ENCODE measurements around the gene DDX25.
"Not testable (repeated sequence)": the region's sequence is repeated elsewhere in the genome, so short reads cannot be mapped to it uniquely, and the experiment has no call there.

The DDX25 gene

GRCh38 chr11:125903711-125904659, at the start of gene DDX25:
Gene DDX25, plus strand, starts transcription at chr11:125904508. Its CDS starts 10 bp downstream, at chr11:125904518.
- no peak for DNase-seq

- not testable (repeated sequence) for DNase-seq
Measured at GRCh38 chr11:125857670-125858069, 46.6 kb upstream of the DDX25 start.

DNA sequence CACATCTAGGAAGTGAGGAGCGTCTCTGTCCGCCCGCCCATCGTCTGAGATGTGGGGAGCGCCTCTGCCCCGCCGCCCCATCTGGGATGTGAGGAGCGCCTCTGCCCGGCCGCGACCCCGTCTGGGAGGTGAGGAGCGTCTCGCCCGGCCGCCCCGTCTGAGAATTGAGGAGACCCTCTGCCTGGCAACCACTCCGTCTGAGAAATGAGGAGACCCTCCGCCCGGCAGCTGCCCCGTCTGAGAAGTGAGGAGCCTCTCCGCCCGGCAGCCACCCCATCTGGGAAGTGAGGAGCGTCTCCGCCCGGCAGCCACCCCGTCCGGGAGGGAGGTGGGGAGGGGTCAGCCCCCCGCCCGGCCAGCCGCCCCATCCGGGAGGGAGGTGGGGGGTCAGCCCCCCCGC, 41.5 kb upstream of the DDX25 start:
- not testable (repeated sequence) for DNase-seq

DNA sequence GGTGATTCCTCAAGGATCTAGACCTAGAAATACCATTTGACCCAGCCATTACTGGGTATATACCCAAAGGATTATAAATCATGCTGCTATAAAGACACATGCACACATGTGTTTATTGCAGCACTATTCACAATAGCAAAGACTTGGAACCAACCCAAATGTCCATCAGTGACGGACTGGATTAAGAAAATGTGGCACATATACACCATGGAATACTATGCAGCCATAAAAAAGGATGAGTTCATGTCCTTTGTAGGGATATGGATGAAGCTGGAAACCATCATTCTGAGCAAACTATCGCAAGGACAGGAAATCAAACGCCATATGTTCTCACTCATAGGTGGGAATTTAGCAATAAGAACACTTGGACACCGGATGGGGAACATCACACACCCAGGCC, 39.0 kb upstream of the DDX25 start:
- DNase-seq: not testable (repeated sequence)

GRCh38 chr11:125869521-125869920, 34.8 kb upstream of the DDX25 start:
- no peak for DNase-seq

DNA sequence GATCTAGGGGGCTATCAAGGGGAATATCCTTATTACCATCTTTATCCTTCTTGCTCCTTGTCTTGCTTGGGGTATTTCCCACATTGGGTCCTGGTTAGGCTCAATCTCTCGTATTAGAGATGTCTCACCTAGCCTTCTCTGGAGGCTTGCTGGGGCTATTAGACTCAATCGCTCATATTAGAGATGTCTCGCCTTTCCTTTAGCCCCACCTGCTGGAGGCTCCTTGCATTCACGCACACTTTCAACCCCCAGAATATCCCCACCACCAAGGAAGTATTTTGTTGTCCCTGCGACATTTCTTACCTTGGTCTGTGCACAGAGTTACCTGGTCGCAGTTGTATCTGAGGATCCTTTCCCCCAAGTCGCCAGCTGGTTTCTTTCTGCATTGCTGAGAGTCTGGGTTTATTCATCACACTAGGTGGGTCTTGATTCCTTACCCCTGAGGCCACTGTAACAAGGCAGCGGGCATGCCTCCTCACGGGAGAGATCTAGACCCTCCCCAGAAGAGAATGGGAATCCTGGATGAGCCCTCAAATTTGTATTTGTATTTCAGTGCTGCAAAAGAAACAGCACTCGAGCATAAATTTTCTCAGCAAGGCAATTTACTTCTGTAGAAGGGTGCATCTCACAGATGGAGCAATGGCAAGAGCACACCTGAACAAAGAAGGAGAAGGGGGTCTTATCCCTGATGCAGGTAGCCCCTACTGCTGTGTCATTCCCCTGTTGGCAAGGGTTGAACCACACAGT, 32.7 kb upstream of the DDX25 start:
- DNase-seq: no peak

GRCh38 chr11:125872138-125872491, 32.2 kb upstream of the DDX25 start:
- no peak for DNase-seq

DNA sequence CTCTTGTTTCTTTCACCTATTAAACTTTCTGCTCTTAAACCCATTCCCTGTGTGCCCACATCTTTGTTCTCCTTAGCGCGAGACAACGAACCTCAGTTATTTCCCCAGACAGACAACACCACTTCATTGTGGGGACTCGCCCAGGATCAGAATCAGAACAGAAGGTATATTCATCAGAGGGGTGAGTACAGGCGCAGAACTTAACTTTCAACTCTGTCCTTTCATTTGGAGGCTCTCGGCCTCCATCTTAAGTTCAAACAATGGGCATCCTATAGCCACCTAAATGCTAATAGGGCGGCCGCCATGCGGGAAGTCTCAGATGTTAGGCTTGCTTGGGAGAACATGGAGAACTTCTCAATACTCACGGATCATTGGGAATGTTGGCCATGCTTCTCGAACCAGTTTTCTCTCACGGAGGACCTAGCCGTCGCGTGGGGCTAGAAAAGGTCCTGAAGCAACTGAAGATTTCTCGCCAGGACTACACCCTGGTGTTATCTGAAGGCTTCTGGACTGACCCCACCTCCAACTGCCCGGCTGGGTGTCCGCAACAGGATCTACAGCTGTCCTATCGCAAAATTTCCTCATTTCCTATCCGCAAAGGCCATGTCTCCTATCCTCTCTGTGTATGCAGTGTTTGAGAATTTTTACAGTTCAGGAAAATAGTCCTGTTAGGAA, 30.3 kb upstream of the DDX25 start:
- DNase-seq: no peak

DNA sequence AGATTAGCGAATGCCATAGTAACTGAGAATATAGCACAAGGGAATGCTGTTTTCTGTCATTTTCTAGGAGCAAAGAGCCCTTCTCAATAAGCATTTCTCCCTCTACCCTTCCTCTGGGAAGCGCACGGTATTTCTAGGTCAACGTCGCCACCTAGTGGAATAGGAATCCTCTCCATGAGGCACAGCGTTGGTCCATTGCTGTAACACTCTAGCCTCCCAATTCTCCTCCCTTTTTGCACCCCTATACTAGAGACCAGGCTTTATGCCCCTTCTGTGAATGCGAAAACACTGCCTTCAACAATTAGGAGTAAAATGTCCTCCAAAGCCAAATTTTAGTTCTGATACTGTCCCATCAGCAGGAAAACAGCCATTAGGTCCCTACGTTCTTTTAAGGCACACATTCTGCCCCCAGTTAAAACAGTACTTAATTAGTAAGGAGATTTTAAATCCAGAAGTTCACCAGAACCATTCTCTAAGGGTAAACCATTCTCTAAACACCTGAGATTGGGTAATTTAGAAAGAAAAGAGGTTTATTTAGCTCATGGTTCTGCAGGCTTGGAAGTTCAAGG, 29.7 kb upstream of the DDX25 start:
- no peak for DNase-seq

- DNase-seq: no peak
Measured at GRCh38 chr11:125881291-125881690, 23.0 kb upstream of the DDX25 start.

- DNase-seq: no peak
Measured at GRCh38 chr11:125883375-125883774, 20.9 kb upstream of the DDX25 start.

GRCh38 chr11:125886997-125887372, 17.3 kb upstream of the DDX25 start:
- DNase-seq: no peak

GRCh38 chr11:125887373-125888324, 16.7 kb upstream of the DDX25 start, which contains the start of gene HYLS1:
Gene HYLS1, plus strand, starts transcription at chr11:125887668. Its CDS starts 11,701 bp downstream, at chr11:125899369.
- peak; percentile 88 for DNase-seq

DNA sequence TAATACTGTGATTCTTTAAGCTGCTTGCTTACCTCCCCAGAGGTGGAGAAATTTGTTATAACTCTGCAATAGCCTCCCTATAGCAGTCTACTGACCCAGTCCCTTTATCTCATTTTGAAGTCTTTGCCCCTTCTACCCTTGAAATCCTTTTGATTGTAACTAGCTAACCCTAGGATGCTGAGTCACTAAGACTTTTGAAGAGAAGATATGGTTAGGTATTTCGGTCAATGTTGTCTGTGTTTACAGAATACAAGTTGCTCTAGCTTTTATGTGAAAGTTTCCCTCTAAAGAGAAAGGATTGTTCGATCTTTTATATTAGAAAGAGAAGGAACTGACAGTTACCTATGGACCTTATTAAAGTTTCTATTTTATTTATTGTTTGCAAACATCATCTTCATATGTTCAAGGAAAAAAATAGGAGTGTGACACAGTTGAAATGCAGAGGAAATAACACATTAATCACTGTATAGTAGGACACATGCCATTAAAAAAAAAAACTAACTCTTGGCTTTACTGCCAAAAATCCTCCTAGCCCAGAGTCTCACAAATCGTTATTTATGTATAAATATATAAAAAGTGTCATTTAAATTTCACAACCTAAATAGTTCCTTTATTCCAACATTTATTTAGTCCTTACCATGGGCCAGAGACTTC, 13.7 kb upstream of the DDX25 start:
- DNase-seq: no peak

DNA sequence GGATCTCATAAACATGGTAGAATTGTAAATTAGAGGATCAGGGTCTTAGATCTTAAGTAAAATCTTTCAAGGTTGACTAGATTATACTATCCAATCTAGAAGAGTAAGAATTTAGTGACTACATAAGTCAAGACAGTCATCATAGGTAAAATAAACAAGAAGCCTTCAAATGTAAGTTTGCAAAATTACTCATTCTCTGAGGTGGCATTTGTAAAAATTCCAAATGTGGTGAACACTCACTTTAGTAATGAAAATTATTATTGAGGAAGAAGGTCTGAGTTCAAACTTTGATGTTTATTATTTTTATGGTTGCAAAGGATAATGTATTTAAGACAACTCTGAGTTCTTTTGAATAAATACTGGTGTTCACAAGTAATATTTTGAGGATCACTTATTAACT, 12.2 kb upstream of the DDX25 start:
- no peak for DNase-seq

DNA sequence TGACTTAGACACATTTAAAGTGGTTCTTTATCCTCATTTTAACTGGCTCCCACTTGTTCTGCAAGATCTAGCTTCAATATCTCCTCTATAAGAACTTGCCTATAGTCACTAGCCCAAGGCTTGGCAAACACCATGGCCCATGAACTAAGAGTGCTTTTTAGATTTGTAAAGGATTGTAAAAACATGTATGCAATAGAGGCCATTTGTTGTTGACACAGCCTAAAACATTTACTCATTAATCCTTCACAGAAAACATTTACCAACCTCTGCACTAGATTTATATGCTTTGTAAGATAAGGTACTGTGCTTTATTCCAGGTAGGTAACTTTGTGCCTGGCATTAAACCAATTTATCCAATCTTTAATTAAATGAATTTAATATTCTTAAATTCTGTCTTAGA, 11.3 kb upstream of the DDX25 start:
- DNase-seq: no peak

DNA sequence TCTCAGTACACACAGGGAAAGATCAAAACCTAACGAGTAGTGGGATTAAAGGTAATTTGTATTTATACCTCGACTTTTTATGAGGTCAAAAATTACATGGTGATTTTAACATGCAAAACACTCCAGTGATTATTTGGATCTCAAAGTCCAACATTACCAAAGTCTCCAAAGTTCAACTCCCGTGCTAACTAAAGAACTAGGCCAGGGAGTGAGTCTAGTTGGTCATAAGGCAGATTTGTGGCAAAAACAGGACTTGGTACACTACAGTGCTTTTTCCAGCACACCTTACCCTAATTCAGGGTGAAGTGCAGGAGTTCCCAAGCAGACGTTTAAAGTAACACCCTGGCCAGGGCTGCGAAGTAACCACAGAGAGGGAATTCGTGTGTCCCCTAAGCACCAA, 2.4 kb upstream of the DDX25 start:
- DNase-seq: no peak

DNA sequence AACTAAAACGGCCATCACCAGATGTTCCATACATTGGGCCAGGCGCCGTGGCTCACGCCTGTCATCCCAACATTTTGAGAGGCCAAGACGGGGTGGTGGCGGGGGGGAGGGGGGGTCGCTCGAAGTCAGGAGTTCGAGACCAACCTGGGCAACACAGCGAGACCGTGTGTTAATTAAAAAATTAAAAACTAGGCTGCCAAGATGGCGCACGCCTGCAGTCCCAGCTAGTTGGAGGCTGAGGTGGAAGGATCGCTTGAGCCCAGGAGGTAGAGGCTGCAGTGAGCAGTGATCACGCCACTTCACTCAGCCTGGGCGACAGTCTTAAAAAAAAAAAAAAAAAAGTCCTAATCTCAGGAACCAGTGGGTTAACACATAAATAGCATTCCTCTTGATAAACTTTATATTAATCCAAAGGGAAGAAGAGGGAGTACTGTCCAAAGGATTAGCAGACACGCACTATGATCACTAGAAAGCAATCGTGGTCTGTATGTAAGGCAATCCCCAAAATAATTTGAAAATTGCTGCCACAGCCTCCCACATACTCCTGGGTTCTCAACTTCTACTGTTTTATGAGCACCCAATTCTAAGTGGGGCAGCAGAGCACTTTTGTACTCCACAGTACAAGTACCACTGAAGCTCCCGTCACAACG, 1.9 kb upstream of the DDX25 start:
- no peak for DNase-seq

GRCh38 chr11:125902927-125903710, 1.2 kb upstream of the DDX25 start, which contains the start of gene PUS3:
Gene PUS3, minus strand, starts transcription at chr11:125903206. Its CDS starts 6,922 bp downstream, at chr11:125896284.
- DNase-seq: peak; percentile 78

DNA sequence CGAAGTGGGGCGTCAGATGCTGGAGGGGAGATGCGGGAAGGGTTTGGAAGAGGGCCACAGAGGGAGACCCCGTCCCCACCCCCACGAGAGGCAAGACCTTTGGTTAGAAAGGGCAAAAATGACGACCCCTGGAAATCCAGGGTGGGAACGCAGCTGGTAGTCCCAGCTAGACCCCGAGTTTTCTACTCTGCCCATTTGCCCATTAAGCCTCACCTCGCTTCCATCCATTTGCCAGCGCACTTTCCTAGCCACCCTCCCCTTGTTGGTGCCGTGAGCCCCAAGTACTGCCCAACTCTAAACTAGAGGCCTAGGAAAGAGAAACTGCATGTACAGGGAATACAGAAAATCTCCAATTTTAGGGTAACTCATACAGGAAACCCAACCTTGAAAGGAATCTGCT, 370 bp downstream of the DDX25 start:
- no peak for DNase-seq
